Measurements from ENCODE around the gene PRDM11. TPM values are rescaled to one million over a fixed set of nuclear protein-coding genes. Genes with fewer than 3 reads are reported as not detected.

The PRDM11 gene
- total RNA-seq, 2 donors from 2014 or later: 10.4 to 15.2 TPM

DNA sequence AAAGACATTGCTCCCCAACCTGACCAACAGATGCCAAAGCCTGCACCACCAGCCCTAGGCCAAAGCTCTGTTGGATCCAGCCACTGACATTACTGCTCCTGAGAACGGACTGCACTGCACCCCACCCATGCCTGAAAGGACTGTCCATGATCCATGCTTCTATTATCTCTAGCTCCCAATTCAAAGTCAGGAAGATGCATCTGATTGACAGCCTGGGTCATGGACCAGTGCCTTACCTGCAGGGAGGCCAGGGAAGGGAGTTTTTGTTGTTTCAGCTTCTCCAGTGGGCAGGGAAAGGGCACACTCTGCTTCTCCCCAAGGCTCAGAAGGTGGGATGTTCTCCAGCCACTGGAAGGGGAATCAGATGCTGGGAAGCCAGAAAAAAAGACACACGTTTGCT, 4.8 kb upstream of the PRDM11 start:
- peaks cover 61% of the 10 kb centered on the region for H3K27me3 ChIP-seq (ENCODE audit: control insufficient read depth, insufficient read depth, low read length, poor library complexity, severe bottlenecking)
- 80% methylated on average over 1 to 2 of the region's 2 CpGs for WGBS, 2 experiments (ENCODE audit: insufficient coverage in 1 of 2, insufficient read length in 1 of 2)
- H3K4me3 ChIP-seq (ENCODE audit: low read length): no peak overlapping the region
- Mint-ChIP-seq H3K4me3 (no peak overlapping the region), H3K27ac (no peak overlapping the region), H3K36me3 (ENCODE audit: low read depth) (no peaks in the 10 kb centered on the region), H3K27me3 (ENCODE audit: insufficient read depth) (peaks cover 81% of the 10 kb centered on the region), H3K9me3 (no peaks in the 10 kb centered on the region), H3K4me1 (peaks cover 4% of the 10 kb centered on the region)
- H3K4me1 ChIP-seq (ENCODE audit: control insufficient read depth, insufficient read depth, low read length): no peaks in the 10 kb centered on the region
- no peak overlapping the region for H3K9ac ChIP-seq (ENCODE audit: extremely low read depth, low read length, poor library complexity, severe bottlenecking)
- DNase-seq: no peak
- H3K27ac ChIP-seq (ENCODE audit: low read depth, low read length): no peak overlapping the region
- H3K9me3 ChIP-seq (ENCODE audit: control insufficient read depth, low read length): no peaks in the 10 kb centered on the region
- TF ChIP-seq, protein P1, sequence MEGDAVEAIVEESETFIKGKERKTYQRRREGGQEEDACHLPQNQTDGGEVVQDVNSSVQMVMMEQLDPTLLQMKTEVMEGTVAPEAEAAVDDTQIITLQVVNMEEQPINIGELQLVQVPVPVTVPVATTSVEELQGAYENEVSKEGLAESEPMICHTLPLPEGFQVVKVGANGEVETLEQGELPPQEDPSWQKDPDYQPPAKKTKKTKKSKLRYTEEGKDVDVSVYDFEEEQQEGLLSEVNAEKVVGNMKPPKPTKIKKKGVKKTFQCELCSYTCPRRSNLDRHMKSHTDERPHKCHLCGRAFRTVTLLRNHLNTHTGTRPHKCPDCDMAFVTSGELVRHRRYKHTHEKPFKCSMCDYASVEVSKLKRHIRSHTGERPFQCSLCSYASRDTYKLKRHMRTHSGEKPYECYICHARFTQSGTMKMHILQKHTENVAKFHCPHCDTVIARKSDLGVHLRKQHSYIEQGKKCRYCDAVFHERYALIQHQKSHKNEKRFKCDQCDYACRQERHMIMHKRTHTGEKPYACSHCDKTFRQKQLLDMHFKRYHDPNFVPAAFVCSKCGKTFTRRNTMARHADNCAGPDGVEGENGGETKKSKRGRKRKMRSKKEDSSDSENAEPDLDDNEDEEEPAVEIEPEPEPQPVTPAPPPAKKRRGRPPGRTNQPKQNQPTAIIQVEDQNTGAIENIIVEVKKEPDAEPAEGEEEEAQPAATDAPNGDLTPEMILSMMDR (conservative IDR thresholded peaks at IDR 0.05): no peak
- H3K36me3 ChIP-seq (ENCODE audit: control insufficient read depth, insufficient read depth, low read length): no peaks in the 10 kb centered on the region

- H3K4me3 Mint-ChIP-seq: no peak overlapping the region
- no peak for DNase-seq
Measured at GRCh38 chr11:45142241-45143055, 4.0 kb upstream of the PRDM11 start.

GRCh38 chr11:45143494-45143893, 2.9 kb upstream of the PRDM11 start:
- 80% methylated on average over 2 of the region's 2 CpGs; no CpG with 5 or more reads in 1 of the 2 experiments for WGBS, 2 experiments (ENCODE audit: insufficient coverage in 1 of 2, insufficient read length in 1 of 2)
- Mint-ChIP-seq H3K4me3 (no peak overlapping the region), H3K27me3 (ENCODE audit: insufficient read depth) (peaks cover 76% of the 10 kb centered on the region), H3K4me1 (peaks cover 9% of the 10 kb centered on the region), H3K36me3 (ENCODE audit: low read depth) (no peaks in the 10 kb centered on the region), H3K9me3 (no peaks in the 10 kb centered on the region), H3K27ac (no peak overlapping the region)
- no peaks in the 10 kb centered on the region for H3K36me3 ChIP-seq (ENCODE audit: control insufficient read depth, insufficient read depth, low read length)
- no peak overlapping the region for H3K4me3 ChIP-seq (ENCODE audit: low read length)
- no peak overlapping the region for H3K9ac ChIP-seq (ENCODE audit: extremely low read depth, low read length, poor library complexity, severe bottlenecking)
- H3K4me1 ChIP-seq (ENCODE audit: control insufficient read depth, insufficient read depth, low read length): no peaks in the 10 kb centered on the region
- TF ChIP-seq, protein P1 (conservative IDR thresholded peaks at IDR 0.05): no peak
- H3K27me3 ChIP-seq (ENCODE audit: control insufficient read depth, insufficient read depth, low read length, poor library complexity, severe bottlenecking): peaks cover 61% of the 10 kb centered on the region
- H3K27ac ChIP-seq (ENCODE audit: low read depth, low read length): no peak overlapping the region
- DNase-seq: no peak
- no peaks in the 10 kb centered on the region for H3K9me3 ChIP-seq (ENCODE audit: control insufficient read depth, low read length)

More at GRCh38 chr11:45142241-45143055, 4.0 kb upstream of the PRDM11 start:
- peaks cover 4% of the 10 kb centered on the region for H3K4me1 Mint-ChIP-seq
- Histone ChIP-seq H3K27me3 (ENCODE audit: control insufficient read depth, insufficient read depth, low read length, poor library complexity, severe bottlenecking) (peaks cover 61% of the 10 kb centered on the region), H3K9me3 (ENCODE audit: control insufficient read depth, low read length) (no peaks in the 10 kb centered on the region), H3K27ac (ENCODE audit: low read depth, low read length) (no peak overlapping the region), H3K4me1 (ENCODE audit: control insufficient read depth, insufficient read depth, low read length) (no peaks in the 10 kb centered on the region), H3K36me3 (ENCODE audit: control insufficient read depth, insufficient read depth, low read length) (no peaks in the 10 kb centered on the region), H3K4me3 (ENCODE audit: low read length) (no peak overlapping the region), H3K9ac (ENCODE audit: extremely low read depth, low read length, poor library complexity, severe bottlenecking) (no peak overlapping the region)
- WGBS, 2 experiments (ENCODE audit: insufficient coverage in 1 of 2, insufficient read length in 1 of 2): 78 to 95% methylated on average over 3 of the region's 4 CpGs
- TF ChIP-seq, protein P1 (conservative IDR thresholded peaks at IDR 0.05): no peak
- H3K9me3 Mint-ChIP-seq: no peaks in the 10 kb centered on the region
- no peak overlapping the region for H3K27ac Mint-ChIP-seq
- H3K36me3 Mint-ChIP-seq (ENCODE audit: low read depth): no peaks in the 10 kb centered on the region
- peaks cover 81% of the 10 kb centered on the region for H3K27me3 Mint-ChIP-seq (ENCODE audit: insufficient read depth)

Measured in endodermal cell (in vitro differentiated cells).